Mucosa of descending colon (tissue), 3 donors: ENCODE results near the gene KRT73. TPM values are rescaled to one million over a fixed set of nuclear protein-coding genes. Genes with fewer than 3 reads are reported as not detected.
"Not testable (repeated sequence)": the region's sequence is repeated elsewhere in the genome, so short reads cannot be mapped to it uniquely, and the experiment has no call there.

Source experiments
- ATAC-seq: fragments of 200-7000 bp; cut with Tn5 transposase; one replicate; pipeline ENCODE4 v1.9.1; 2020; ENCODE audit warnings: mild to moderate bottlenecking, moderate library complexity
- DNase-seq, 3 donors: peaks; one replicate each; pipeline ENCODE4 v3.0.0-alpha.2; 2020
- H3K36me3 ChIP-seq: fragments of 200-600 bp; one replicate; pipeline ENCODE4 v1.8.0; 2021; ENCODE audit warnings: low read depth, mild to moderate bottlenecking
- H3K4me1 ChIP-seq: fragments of 200-600 bp; one replicate; pipeline ENCODE4 v1.8.0; 2021; ENCODE audit warnings: low read depth, mild to moderate bottlenecking
- H3K4me3 ChIP-seq: fragments of 200-600 bp; one replicate; pipeline ENCODE4 v1.8.0; 2021; ENCODE audit warnings: mild to moderate bottlenecking
- H3K9me3 ChIP-seq: fragments of 200-600 bp; one replicate; pipeline ENCODE4 v1.8.0; 2021; ENCODE audit warnings: mild to moderate bottlenecking
- intact Hi-C, 2 donors: fragments of 100-400 bp; cut with DNase I in 1 of 2; cut with micrococcal nuclease in 1 of 2; formaldehyde crosslinking; loops; one replicate each; pipeline versions ENCODE4 v1.11.0 to v1.11.1; 2022; cut with DNase I, micrococcal nuclease
- total RNA-seq, 3 donors: library from RNA; stranded (reverse); fragmentation: NEBNext Ultra II Directional in 2 of 3; extraction: Animal tissue kit (Norgen Biotek cat#: 25700) in 2 of 3; gene quantifications; one replicate each; pipeline versions ENCODE4 v1.2.1 to v1.2.4, GENCODE V29; 2021 to 2023
- TF ChIP-seq, protein P1 (sequence below): fragments of 200-600 bp; IDR thresholded peaks from one replicate; pipeline ENCODE4 v1.8.0; 2022; ENCODE audit warnings: antibody characterized with exemption, mild to moderate bottlenecking
- donor health status: DM: no; HTN: no; CAD: no; lungs with moderate emphysema.
- donor health status: DM: no; HTN: no; CAD: no.
- donor health status: DM: no; HTN: yes; CAD: no.

The KRT73 gene
- total RNA-seq, 3 donors from 2014 or later: not detected

DNA sequence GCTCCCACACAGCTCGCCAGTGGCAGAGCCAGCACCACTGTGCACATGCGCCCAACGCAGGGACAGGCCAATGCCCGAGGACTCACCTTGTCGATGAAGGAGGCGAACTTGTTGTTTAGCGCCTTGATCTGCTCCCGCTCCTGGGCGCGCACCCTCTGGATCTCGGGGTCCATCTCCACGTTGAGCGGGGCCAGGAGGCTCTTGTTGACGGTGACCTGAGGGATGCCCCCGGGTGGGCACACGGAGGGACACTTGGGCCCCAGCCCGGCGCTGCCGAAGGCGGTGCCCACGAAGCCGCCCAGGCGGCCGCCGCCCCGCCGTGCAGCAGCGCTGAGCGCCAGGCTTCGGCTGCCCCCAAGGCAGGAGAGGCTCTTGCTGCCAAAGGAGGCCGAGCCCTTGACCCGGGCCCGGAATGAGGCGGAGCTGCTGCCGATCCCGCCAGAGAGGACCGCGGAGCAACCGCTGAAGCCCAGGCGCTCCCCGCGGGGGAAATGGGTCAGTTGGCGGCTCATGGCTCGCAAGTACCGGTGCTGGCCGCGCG lies 17.3 kb downstream of the KRT73 start, which contains the start of gene KRT72:
TSS of gene KRT72 (minus strand) at position 523 of the 541 bp plus-strand sequence. CDS start at position 512, 11 bp downstream.
- DNase-seq (no peak), ATAC-seq (no peak)
- H3K9me3 ChIP-seq: no peaks in the 10 kb centered on the region
- H3K4me1 ChIP-seq: no peaks in the 10 kb centered on the region
- H3K36me3 ChIP-seq: no peaks in the 10 kb centered on the region
- intact Hi-C loops: no loop called here
- TF ChIP-seq, protein P1, sequence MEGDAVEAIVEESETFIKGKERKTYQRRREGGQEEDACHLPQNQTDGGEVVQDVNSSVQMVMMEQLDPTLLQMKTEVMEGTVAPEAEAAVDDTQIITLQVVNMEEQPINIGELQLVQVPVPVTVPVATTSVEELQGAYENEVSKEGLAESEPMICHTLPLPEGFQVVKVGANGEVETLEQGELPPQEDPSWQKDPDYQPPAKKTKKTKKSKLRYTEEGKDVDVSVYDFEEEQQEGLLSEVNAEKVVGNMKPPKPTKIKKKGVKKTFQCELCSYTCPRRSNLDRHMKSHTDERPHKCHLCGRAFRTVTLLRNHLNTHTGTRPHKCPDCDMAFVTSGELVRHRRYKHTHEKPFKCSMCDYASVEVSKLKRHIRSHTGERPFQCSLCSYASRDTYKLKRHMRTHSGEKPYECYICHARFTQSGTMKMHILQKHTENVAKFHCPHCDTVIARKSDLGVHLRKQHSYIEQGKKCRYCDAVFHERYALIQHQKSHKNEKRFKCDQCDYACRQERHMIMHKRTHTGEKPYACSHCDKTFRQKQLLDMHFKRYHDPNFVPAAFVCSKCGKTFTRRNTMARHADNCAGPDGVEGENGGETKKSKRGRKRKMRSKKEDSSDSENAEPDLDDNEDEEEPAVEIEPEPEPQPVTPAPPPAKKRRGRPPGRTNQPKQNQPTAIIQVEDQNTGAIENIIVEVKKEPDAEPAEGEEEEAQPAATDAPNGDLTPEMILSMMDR: no peak
- H3K4me3 ChIP-seq: no peak within 1 kb of the TSS

DNA sequence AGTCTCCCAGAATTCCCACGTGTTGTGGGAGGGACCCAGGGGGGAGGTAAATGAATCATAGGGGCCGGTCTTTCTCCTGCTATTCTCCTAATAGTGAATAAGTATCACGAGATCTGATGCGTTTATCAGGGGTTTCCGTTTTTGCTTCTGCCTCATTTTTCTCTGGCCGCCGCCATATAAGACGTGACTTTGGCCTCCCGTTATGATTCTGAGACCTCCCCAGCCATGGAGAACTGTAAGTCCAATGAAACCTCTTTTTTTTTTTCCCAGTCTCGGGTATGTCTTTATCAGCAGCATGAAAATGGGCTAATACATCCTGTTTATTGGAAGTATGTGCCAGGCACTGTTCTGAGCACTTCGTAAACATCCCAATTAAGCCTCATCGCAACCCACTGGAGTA lies 17.9 kb downstream of the KRT73 start:
- H3K9me3 ChIP-seq: no peaks in the 10 kb centered on the region
- no peak for ATAC-seq
- TF ChIP-seq, protein P1: no peak
- H3K4me3 ChIP-seq: no peak overlapping the region
- intact Hi-C loops: no loop called here
- no peaks in the 10 kb centered on the region for H3K36me3 ChIP-seq
- no peaks in the 10 kb centered on the region for H3K4me1 ChIP-seq
- DNase-seq: no peak

DNA sequence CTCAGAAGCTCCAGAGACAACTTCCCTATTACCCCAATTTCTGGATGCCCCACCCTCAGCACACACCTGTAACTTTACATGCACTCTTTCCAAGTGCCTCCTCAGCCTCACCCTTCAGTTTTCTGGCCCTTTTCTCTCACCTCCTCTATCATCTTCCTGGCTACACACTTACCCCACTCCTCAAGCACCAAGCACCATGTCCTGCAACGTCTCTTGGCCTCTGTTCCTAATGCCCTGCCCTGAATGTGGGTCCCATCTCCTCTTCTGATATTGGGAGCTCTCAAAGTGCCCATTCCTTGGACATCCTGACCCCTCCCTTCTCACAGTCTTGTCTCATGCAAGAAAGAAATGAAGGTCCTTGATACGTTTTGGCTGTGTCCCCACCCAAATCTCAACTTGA lies 18.3 kb downstream of the KRT73 start:
- no peak for ATAC-seq
- Histone ChIP-seq H3K36me3 (no peaks in the 10 kb centered on the region), H3K4me1 (no peaks in the 10 kb centered on the region), H3K4me3 (no peak overlapping the region), H3K9me3 (no peaks in the 10 kb centered on the region)
- intact Hi-C loops: no loop called here
- DNase-seq: no peak
- TF ChIP-seq, protein P1: no peak

DNA sequence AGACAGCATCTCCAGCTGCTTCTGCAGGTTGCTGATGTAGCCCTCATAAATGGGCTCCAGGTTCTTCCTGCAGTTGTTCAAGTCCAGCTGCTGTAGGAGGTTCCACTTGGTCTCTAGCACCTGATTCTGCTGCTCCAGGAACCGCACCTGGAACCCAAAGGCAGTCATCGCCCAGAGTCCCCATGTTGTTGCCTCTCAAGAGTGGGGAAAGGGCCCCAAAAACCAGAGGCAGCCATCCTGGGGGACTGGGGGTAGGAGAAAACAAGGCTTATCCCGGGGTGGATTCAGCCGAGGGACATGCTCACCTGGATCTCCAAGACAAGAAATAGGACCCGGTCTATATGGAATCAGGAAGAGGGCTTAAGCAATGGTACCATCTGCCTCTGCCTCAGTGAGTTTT lies 19.4 kb downstream of the KRT73 start:
- no peak for ATAC-seq
- DNase-seq: no peak
- intact Hi-C loops: no loop called here
- no peak overlapping the region for H3K4me3 ChIP-seq
- H3K4me1 ChIP-seq: no peaks in the 10 kb centered on the region
- no peaks in the 10 kb centered on the region for H3K9me3 ChIP-seq
- TF ChIP-seq, protein P1: no peak
- no peaks in the 10 kb centered on the region for H3K36me3 ChIP-seq

DNA sequence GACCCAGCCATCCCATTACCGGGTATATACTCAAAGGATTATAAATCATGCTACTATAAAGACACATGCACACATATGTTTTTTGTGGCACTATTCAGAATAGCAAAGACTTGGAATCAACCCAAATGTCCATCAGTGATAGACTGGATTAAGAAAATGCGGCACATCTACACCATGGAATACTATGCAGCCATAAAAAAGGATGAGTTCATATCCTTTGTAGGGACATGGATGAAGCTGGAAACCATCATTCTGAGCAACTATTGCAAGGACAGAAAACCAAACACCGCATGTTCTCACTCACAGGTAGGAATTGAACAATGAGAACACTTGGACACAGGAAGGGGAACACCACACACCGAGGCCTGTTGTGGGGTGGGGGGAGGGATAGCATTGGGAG lies 24.1 kb downstream of the KRT73 start:
- intact Hi-C loops, DNase-seq, H3K36me3 ChIP-seq, ATAC-seq, H3K4me1 ChIP-seq, H3K4me3 ChIP-seq, H3K9me3 ChIP-seq: not testable (repeated sequence)

DNA sequence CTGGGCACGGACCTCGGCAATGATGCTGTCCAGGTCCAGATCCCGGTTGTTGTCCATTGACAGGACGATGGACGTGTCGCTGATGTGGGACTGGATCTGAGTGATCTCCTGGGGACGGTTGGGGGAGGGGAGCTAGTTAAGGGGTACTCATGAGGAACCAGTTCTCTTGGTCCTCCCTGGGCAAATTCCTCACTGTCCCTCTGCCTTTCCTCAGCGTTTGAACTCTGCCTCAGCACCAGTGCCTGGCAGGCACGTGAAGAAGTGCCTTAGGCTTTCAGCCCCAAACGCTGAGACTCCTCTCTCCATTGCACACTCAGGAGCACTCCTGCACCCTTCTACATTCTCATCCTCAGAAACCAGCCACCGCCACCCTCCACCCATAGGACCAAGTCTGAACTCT lies 26.8 kb downstream of the KRT73 start:
- H3K4me3 ChIP-seq: no peak overlapping the region
- TF ChIP-seq, protein P1: no peak
- DNase-seq: no peak
- H3K9me3 ChIP-seq: no peaks in the 10 kb centered on the region
- no peak for ATAC-seq
- intact Hi-C loops: no loop called here
- no peaks in the 10 kb centered on the region for H3K4me1 ChIP-seq
- H3K36me3 ChIP-seq: no peaks in the 10 kb centered on the region
